Measurements from ENCODE around the gene STX2. TPM values are rescaled to one million over a fixed set of nuclear protein-coding genes. Genes with fewer than 3 reads are reported as not detected.

Gene STX2
- total RNA-seq, 1 donor from 2014 or later: 16.5 TPM

- no peaks in the 10 kb centered on the region for H3K9me3 ChIP-seq
- no peak overlapping the region for H3K27ac ChIP-seq
- no peak overlapping the region for H3K4me3 ChIP-seq
- intact Hi-C loops (cut with DNase I): no loop called here
- DNase-seq (ENCODE audit: extremely low spot score in 2 of 2): no peak
- TF ChIP-seq CTCF (IDR thresholded peaks at IDR 0.05): no peak
- TF ChIP-seq POLR2AphosphoS5 (IDR thresholded peaks at IDR 0.05; ENCODE audit: insufficient read depth in 1 of 2, low read depth in 1 of 2): no peak
- no peaks in the 10 kb centered on the region for H3K36me3 ChIP-seq
- peaks cover 21% of the 10 kb centered on the region for H3K4me1 ChIP-seq
- H3K27me3 ChIP-seq: no peaks in the 10 kb centered on the region
Observed at GRCh38 chr12:130835011-130835410, 4.0 kb downstream of the STX2 start.

GRCh38 chr12:130832561-130833209 lies 6.4 kb downstream of the STX2 start:
- Histone ChIP-seq H3K27me3 (no peaks in the 10 kb centered on the region), H3K4me1 (peaks cover 8% of the 10 kb centered on the region), H3K4me3 (no peak overlapping the region), H3K27ac (peak overlapping the region; percentile 33), H3K36me3 (no peaks in the 10 kb centered on the region), H3K9me3 (no peaks in the 10 kb centered on the region)
- no peak for DNase-seq (ENCODE audit: extremely low spot score in 2 of 2)
- no peak for TF ChIP-seq POLR2A (IDR thresholded peaks at IDR 0.05)
- peak in 1 of 2 donors; percentile 15 for TF ChIP-seq POLR2AphosphoS5 (IDR thresholded peaks at IDR 0.05; ENCODE audit: insufficient read depth in 1 of 2, low read depth in 1 of 2)
- intact Hi-C loops (cut with DNase I): no loop called here

- H3K36me3 ChIP-seq: no peaks in the 10 kb centered on the region
- peak overlapping the region; percentile 33 for H3K27ac ChIP-seq
- H3K27me3 ChIP-seq: no peaks in the 10 kb centered on the region
- H3K4me3 ChIP-seq: no peak overlapping the region
- DNase-seq (ENCODE audit: extremely low spot score in 2 of 2): no peak
- peaks cover 12% of the 10 kb centered on the region for H3K4me1 ChIP-seq
- intact Hi-C loops (cut with DNase I): no loop called here
- TF ChIP-seq POLR2A (IDR thresholded peaks at IDR 0.05) (no peak), CTCF (IDR thresholded peaks at IDR 0.05) (no peak), POLR2AphosphoS5 (IDR thresholded peaks at IDR 0.05; ENCODE audit: insufficient read depth in 1 of 2, low read depth in 1 of 2) (no peak)
- H3K9me3 ChIP-seq: no peaks in the 10 kb centered on the region
Observed at GRCh38 chr12:130831876-130832405, 7.1 kb downstream of the STX2 start.

- Histone ChIP-seq H3K4me1 (peaks cover 12% of the 10 kb centered on the region), H3K4me3 (no peak overlapping the region), H3K36me3 (no peaks in the 10 kb centered on the region), H3K27ac (no peak overlapping the region), H3K27me3 (no peaks in the 10 kb centered on the region), H3K9me3 (no peaks in the 10 kb centered on the region)
- no peak for DNase-seq (ENCODE audit: extremely low spot score in 2 of 2)
- TF ChIP-seq POLR2A (IDR thresholded peaks at IDR 0.05): no peak
- no peak for TF ChIP-seq CTCF (IDR thresholded peaks at IDR 0.05)
- no peak for TF ChIP-seq POLR2AphosphoS5 (IDR thresholded peaks at IDR 0.05; ENCODE audit: insufficient read depth in 1 of 2, low read depth in 1 of 2)
- intact Hi-C loops (cut with DNase I): no loop called here
Observed at GRCh38 chr12:130831246-130831645, 7.8 kb downstream of the STX2 start.

GRCh38 chr12:130830246-130830551 lies 8.9 kb downstream of the STX2 start:
- DNase-seq (ENCODE audit: extremely low spot score in 2 of 2): no peak
- Histone ChIP-seq H3K4me1 (peaks cover 12% of the 10 kb centered on the region), H3K9me3 (no peaks in the 10 kb centered on the region)

More at GRCh38 chr12:130830246-130830551, 8.9 kb downstream of the STX2 start:
- Histone ChIP-seq H3K4me3 (no peak overlapping the region), H3K27me3 (no peaks in the 10 kb centered on the region), H3K27ac (no peak overlapping the region), H3K36me3 (no peaks in the 10 kb centered on the region)
- TF ChIP-seq POLR2A (IDR thresholded peaks at IDR 0.05) (no peak), POLR2AphosphoS5 (IDR thresholded peaks at IDR 0.05; ENCODE audit: insufficient read depth in 1 of 2, low read depth in 1 of 2) (no peak)
- intact Hi-C loops (cut with DNase I): no loop called here
